K562 (cell line): Measurements from ENCODE around the gene PGK2. TPM values are rescaled to one million over a fixed set of nuclear protein-coding genes. Genes with fewer than 3 reads are reported as not detected.

ENCODE experiments used
- ATAC-seq: fragments of 200-7000 bp; cut with Tn5 transposase; 3 replicates; pipeline ENCODE4 v1.9.1; 2020; ENCODE audit warnings: moderate library complexity
- BruUV-seq: library from RNA; stranded (reverse); fragments of 400-500 nt; replicated peaks from 2 replicates; lab custom pipeline; 2021; lab: Mats Ljungman, UMichigan
- CTCF ChIA-PET: fragments of 300-600 bp; formaldehyde crosslinking; extraction: SDS; loops from one replicate; lab custom pipeline; 2021; ENCODE audit warnings: low intra/inter-chr PET ratio; lab: Yijun Ruan, JAX
- POLR2A ChIA-PET: fragments of 300-600, 350-650 bp; sonication (Branson Sonifier 250); formaldehyde crosslinking; extraction: SDS; loops from one replicate; lab custom pipeline; 2021; ENCODE audit warnings: antibody characterized with exemption, inconsistent platforms; lab: Yijun Ruan, JAX
- DNase-seq, 4 experiments: peaks; one replicate each; pipeline versions ENCODE4 v3.0.0 to v3.0.0-alpha.2; 2011 to 2018; ENCODE audit warnings: low spot score in 3 of 4, mixed read lengths in 3 of 4; ENCODE audit errors: extremely low read depth in 1 of 4
- FAIRE-seq: peaks from 2 replicates; lab custom pipeline; 2011; peaks lifted over from hg19 to GRCh38; lab: Jason Lieb, UNC
- H2AFZ ChIP-seq: 2 replicates; pipeline ENCODE4 v1.6.0; 2011; ENCODE audit warnings: low read depth, low read length, control low read depth, inconsistent platforms
- H3K27ac ChIP-seq: fragments of 200-600 bp; 3 replicates; pipeline ENCODE4 v1.8.0; 2011; ENCODE audit warnings: low read depth, mild to moderate bottlenecking, control low read depth, inconsistent platforms, low read length, moderate library complexity, mixed read lengths; ENCODE audit errors: extremely low read depth
- H3K27me3 ChIP-seq, 2 experiments: fragments of 300-600 bp in 1 of 2; 2 replicates in 1 of 2; 3 replicates in 1 of 2; pipeline versions ENCODE4 v1.6.0 to v1.8.0; 2011; ENCODE audit warnings: inconsistent platforms in 2 of 2, low read length in 2 of 2, mild to moderate bottlenecking in 1 of 2, mixed read lengths in 1 of 2, moderate library complexity in 1 of 2; ENCODE audit not compliant: control insufficient read depth in 2 of 2, insufficient read depth in 2 of 2
- H3K36me3 ChIP-seq: fragments of 300-600 bp; 3 replicates; pipeline ENCODE4 v1.8.0; 2011; ENCODE audit warnings: mild to moderate bottlenecking, low read length, inconsistent platforms; ENCODE audit not compliant: control insufficient read depth, insufficient read depth
- H3K4me1 ChIP-seq, 2 experiments: fragments of 200-600 bp in 1 of 2; replicated peaks in 1 of 2; 2 replicates in 1 of 2; 3 replicates in 1 of 2; pipeline versions ENCODE4 v1.5.1 to v1.8.0; 2011; ENCODE audit warnings: inconsistent platforms in 2 of 2, low read length in 2 of 2, mild to moderate bottlenecking in 1 of 2, mixed read lengths in 1 of 2, moderate library complexity in 1 of 2; ENCODE audit not compliant: control insufficient read depth in 2 of 2, insufficient read depth in 2 of 2
- H3K4me2 ChIP-seq: 2 replicates; pipeline ENCODE4 v1.6.1; 2011; ENCODE audit warnings: low read length, control low read depth, inconsistent platforms, mixed read lengths; ENCODE audit not compliant: insufficient read depth
- H3K4me3 ChIP-seq: fragments of 200-600 bp; sonication (generic), shearing (Covaris generic); 2 replicates; pipeline ENCODE4 v1.5.1; 2016; ENCODE audit warnings: control low read depth, inconsistent platforms
- H3K79me2 ChIP-seq: fragments of 200-600 bp; 3 replicates; pipeline ENCODE4 v1.8.0; 2011; ENCODE audit warnings: low read length, inconsistent platforms; ENCODE audit not compliant: control insufficient read depth, insufficient read depth
- H3K9ac ChIP-seq, 2 experiments: 2 replicates each; pipeline versions ENCODE4 v1.6.0 to v1.6.1; 2011; ENCODE audit warnings: low read depth in 2 of 2, low read length in 2 of 2, control low read depth in 1 of 2, inconsistent platforms in 1 of 2, mild to moderate bottlenecking in 1 of 2, mixed read lengths in 1 of 2; ENCODE audit not compliant: insufficient read depth in 1 of 2
- H3K9me1 ChIP-seq: one replicate; pipeline ENCODE4 v1.6.0; 2011; ENCODE audit warnings: inconsistent platforms, mild to moderate bottlenecking, low read length, moderate library complexity; ENCODE audit not compliant: control insufficient read depth, insufficient read depth
- H3K9me3 ChIP-seq: replicated peaks from 2 replicates; pipeline ENCODE4 v1.5.1; 2011; ENCODE audit warnings: low read depth, low read length, inconsistent platforms; ENCODE audit not compliant: control insufficient read depth, insufficient read depth
- H4K20me1 ChIP-seq: replicated peaks from 2 replicates; pipeline ENCODE4 v1.6.1; 2011; ENCODE audit warnings: low read length, inconsistent platforms, mixed read lengths; ENCODE audit not compliant: control insufficient read depth, insufficient read depth
- FOS ChIP-seq: IDR thresholded peaks from 3 replicates; pipeline ENCODE4 v1.6.1; 2011; ENCODE audit not compliant: insufficient read length; ENCODE audit errors: extremely low read depth
- FOXA3 ChIP-seq, 2 experiments: fragments of 450-650 bp in 1 of 2; sonication (generic) in 1 of 2; formaldehyde crosslinking; IDR thresholded peaks in 1 of 2; conservative IDR thresholded peaks in 1 of 2; 2 replicates each; pipeline versions ENCODE4 v1.4.0 to v1.8.0; 2020 to 2022; ENCODE audit warnings: mild to moderate bottlenecking in 2 of 2, missing genetic modification reagents in 1 of 2
- FOXM1 ChIP-seq, 2 experiments: fragments of 450-650 bp in 1 of 2; sonication (generic) in 1 of 2; formaldehyde crosslinking in 1 of 2; IDR thresholded peaks; 2 replicates each; pipeline versions ENCODE4 v1.6.1 to v1.9.0; 2017 to 2022; ENCODE audit warnings: low read depth in 2 of 2, mild to moderate bottlenecking in 2 of 2, missing genetic modification reagents in 1 of 2, moderate library complexity in 1 of 2
- GATAD2B ChIP-seq: fragments of 450-650 bp; IDR thresholded peaks from 2 replicates; pipeline ENCODE4 v1.6.1; 2017; ENCODE audit warnings: mild to moderate bottlenecking, borderline replicate concordance
- ZBTB26 ChIP-seq: fragments of 450-650 bp; formaldehyde crosslinking; IDR thresholded peaks from 2 replicates; pipeline ENCODE4 v1.4.0; 2022; ENCODE audit warnings: missing genetic modification characterization
- ZC3H8 ChIP-seq: fragments of 450-650 bp; IDR thresholded peaks from 2 replicates; pipeline ENCODE4 v1.6.1; 2017
- ZNF282 ChIP-seq: sonication (generic); formaldehyde crosslinking; IDR thresholded peaks from 2 replicates; pipeline ENCODE4 v1.8.1; 2023; ENCODE audit warnings: missing genetic modification reagents
- ZSCAN29 ChIP-seq: fragments of 450-650 bp; IDR thresholded peaks from 2 replicates; pipeline ENCODE4 v1.6.1; 2017
- in situ Hi-C: fragments of 300-500 bp; cut with MboI; formaldehyde crosslinking; loops from 4 replicates; pipeline ENCODE4 v1.15.0; 2018; ENCODE audit warnings: inconsistent platforms, mixed read lengths
- intact Hi-C: fragments of 100-400 bp; cut with micrococcal nuclease; formaldehyde crosslinking; loops from 2 replicates; pipeline ENCODE4 v1.14.2; 2022
- polyA plus RNA-seq, 8 experiments: library from polyadenylated mRNA; depleted of rRNA in 4 of 8; stranded (reverse) in 5 of 8; unstranded in 3 of 8; fragments of >200 nt; fragmentation: Nextera tagmentation in 2 of 8; fragmentation: Illumina TruSeq in 1 of 8; extraction: Ambion mirVana in 2 of 8; extraction: Trizol in 1 of 8; gene quantifications; 2 replicates each; pipeline versions ENCODE4 v1.2.1 to v1.2.3, GENCODE V29; 2011 to 2014; ENCODE audit warnings: inconsistent platforms in 1 of 8, missing spikeins in 1 of 8
- total RNA-seq, 7 experiments: library from RNA; depleted of rRNA in 6 of 7; stranded (reverse); fragments of >200 nt in 6 of 7; fragmentation: Illumina TruSeq in 2 of 7; extraction: Trizol in 2 of 7; gene quantifications; 2 replicates each; pipeline versions ENCODE4 v1.2.1 to v1.2.3, GENCODE V29; 2011 to 2021; ENCODE audit warnings: low replicate concordance in 1 of 7
- TF ChIP-seq, protein P1 (sequence below): fragments of 250-450 bp; sonication (Bioruptor Pico); IDR thresholded peaks from 2 replicates; pipeline ENCODE4 v1.4.0; 2020; ENCODE audit warnings: mild to moderate bottlenecking, moderate library complexity
- TF ChIP-seq, protein P2 (sequence below): fragments of 450-650 bp; IDR thresholded peaks from 2 replicates; pipeline ENCODE4 v1.7.0; 2016; ENCODE audit warnings: borderline replicate concordance

Gene PGK2
- total and polyA plus RNA-seq, 9 of the 15 experiments (the other 6 are each of a cell fraction or from before 2014, with no cell fraction given) = not detected

DNA sequence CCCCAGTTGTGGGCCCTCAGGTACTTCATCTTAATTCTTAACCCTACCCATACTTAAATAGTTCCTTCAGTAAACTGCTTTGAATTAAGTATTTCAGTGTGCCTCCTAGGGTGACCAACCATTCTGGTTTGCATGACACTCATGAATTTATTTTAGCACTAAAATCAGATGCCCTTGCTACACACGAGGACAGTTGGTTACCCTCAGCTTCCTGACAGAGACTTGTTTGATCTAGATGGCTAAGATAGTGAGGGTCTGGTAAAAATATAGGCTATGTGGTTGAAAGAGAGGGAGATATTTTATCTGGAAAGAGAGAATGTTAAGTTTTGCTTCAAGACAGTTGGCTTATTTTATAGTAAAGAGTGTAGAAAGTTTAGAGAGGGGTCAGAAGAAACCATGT lies 10.6 kb downstream of the PGK2 start (continued):
- TF ChIP-seq, protein P1, sequence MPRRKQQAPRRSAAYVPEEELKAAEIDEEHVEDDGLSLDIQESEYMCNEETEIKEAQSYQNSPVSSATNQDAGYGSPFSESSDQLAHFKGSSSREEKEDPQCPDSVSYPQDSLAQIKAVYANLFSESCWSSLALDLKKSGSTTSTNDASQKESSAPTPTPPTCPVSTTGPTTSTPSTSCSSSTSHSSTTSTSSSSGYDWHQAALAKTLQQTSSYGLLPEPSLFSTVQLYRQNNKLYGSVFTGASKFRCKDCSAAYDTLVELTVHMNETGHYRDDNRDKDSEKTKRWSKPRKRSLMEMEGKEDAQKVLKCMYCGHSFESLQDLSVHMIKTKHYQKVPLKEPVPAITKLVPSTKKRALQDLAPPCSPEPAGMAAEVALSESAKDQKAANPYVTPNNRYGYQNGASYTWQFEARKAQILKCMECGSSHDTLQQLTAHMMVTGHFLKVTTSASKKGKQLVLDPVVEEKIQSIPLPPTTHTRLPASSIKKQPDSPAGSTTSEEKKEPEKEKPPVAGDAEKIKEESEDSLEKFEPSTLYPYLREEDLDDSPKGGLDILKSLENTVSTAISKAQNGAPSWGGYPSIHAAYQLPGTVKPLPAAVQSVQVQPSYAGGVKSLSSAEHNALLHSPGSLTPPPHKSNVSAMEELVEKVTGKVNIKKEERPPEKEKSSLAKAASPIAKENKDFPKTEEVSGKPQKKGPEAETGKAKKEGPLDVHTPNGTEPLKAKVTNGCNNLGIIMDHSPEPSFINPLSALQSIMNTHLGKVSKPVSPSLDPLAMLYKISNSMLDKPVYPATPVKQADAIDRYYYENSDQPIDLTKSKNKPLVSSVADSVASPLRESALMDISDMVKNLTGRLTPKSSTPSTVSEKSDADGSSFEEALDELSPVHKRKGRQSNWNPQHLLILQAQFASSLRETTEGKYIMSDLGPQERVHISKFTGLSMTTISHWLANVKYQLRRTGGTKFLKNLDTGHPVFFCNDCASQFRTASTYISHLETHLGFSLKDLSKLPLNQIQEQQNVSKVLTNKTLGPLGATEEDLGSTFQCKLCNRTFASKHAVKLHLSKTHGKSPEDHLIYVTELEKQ (CRISPR knock-in tag) = no peak
- TF ChIP-seq ZNF282 (CRISPR knock-in tag) (no peak), FOXA3 (CRISPR knock-in tag; conservative IDR thresholded peaks at IDR 0.05 in 1 of 2, IDR thresholded peaks at IDR 0.05 in 1 of 2) (peak in 1 of 2 experiments; percentile 88; a peak in 2 of 4 replicates), ZC3H8 (no peak)

DNA sequence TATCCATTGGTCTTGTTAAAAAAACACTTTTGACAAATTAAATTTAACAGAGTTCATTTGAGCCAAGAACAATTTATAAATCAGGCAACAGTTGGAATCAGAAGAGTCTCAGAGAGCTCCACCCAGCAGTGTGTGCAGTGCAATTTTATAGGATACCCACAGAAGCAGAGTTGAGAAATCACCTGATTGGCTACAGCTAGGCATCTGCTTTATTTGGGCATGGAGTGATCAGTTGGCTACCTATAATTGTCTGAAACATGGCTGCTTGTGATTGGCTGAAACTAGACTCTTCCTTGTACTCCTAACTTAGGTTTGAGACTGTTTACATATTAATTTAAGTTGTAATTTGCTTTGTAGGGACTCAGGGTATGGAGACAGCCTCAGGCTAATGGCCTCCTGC lies 12.0 kb downstream of the PGK2 start:
- POLR2A ChIA-PET = interaction anchor here (1.0 to 1.5 kb wide), 2 partner anchors 15 to 18 kb away, joined by 3 to 4 read pairs; no protein-coding TSS in a partner anchor
- Histone ChIP-seq H2AFZ (0 out of 2 replicates have a peak overlapping the region, but pooled peaks have one; percentile 47), H3K4me3 (no peak overlapping the region), H3K9ac (no peak overlapping the region), H3K9me3 (no peaks in the 10 kb centered on the region; the same call in 1 of the 2 replicates), H3K4me2 (no peak overlapping the region), H3K4me1 (peaks cover 8 to 23% of the 10 kb centered on the region in 2 experiments), H3K27ac (no peak overlapping the region), H3K27me3 (no peaks in the 10 kb centered on the region), H3K36me3 (no peaks in the 10 kb centered on the region; the same call in 2 of the 3 replicates), H3K79me2 (no peaks in the 10 kb centered on the region), H4K20me1 (no peaks in the 10 kb centered on the region), H3K9me1 (no peaks in the 10 kb centered on the region)
- intact Hi-C loops = loop anchor here (5.0 kb wide), 1 partner anchor 138 kb away; the partner anchor contains the start of gene RHAG
- CTCF ChIA-PET = no interaction called here
- FAIRE-seq = no peak
- peak; percentile 54 for ATAC-seq
- no peak for DNase-seq
- in situ Hi-C loops = no loop called here
- BruUV-seq = no TSS peak
- TF ChIP-seq FOS (peak; percentile 4), ZSCAN29 (no peak), ZBTB26 (CRISPR knock-in tag) (no peak), GATAD2B (no peak), FOXM1 (IDR thresholded peaks at IDR 0.05; ENCODE audit: low read depth) (0 out of 2 replicates have a peak, but pooled peaks have one; percentile 9), FOXM1 (CRISPR knock-in tag; IDR thresholded peaks at IDR 0.05; ENCODE audit: low read depth) (no peak)
- TF ChIP-seq, protein P2, sequence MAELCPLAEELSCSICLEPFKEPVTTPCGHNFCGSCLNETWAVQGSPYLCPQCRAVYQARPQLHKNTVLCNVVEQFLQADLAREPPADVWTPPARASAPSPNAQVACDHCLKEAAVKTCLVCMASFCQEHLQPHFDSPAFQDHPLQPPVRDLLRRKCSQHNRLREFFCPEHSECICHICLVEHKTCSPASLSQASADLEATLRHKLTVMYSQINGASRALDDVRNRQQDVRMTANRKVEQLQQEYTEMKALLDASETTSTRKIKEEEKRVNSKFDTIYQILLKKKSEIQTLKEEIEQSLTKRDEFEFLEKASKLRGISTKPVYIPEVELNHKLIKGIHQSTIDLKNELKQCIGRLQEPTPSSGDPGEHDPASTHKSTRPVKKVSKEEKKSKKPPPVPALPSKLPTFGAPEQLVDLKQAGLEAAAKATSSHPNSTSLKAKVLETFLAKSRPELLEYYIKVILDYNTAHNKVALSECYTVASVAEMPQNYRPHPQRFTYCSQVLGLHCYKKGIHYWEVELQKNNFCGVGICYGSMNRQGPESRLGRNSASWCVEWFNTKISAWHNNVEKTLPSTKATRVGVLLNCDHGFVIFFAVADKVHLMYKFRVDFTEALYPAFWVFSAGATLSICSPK = no peak
